NCI-H526 (cell line): ENCODE measurements around the gene IDH2.
"Not testable (repeated sequence)": the region's sequence is repeated elsewhere in the genome, so short reads cannot be mapped to it uniquely, and the experiment has no call there.

Experiments
- DNase-seq, 2 experiments: peaks; one replicate each; lab custom pipeline; 2025; lab: John Stamatoyannopoulos, UW

Gene IDH2

DNA sequence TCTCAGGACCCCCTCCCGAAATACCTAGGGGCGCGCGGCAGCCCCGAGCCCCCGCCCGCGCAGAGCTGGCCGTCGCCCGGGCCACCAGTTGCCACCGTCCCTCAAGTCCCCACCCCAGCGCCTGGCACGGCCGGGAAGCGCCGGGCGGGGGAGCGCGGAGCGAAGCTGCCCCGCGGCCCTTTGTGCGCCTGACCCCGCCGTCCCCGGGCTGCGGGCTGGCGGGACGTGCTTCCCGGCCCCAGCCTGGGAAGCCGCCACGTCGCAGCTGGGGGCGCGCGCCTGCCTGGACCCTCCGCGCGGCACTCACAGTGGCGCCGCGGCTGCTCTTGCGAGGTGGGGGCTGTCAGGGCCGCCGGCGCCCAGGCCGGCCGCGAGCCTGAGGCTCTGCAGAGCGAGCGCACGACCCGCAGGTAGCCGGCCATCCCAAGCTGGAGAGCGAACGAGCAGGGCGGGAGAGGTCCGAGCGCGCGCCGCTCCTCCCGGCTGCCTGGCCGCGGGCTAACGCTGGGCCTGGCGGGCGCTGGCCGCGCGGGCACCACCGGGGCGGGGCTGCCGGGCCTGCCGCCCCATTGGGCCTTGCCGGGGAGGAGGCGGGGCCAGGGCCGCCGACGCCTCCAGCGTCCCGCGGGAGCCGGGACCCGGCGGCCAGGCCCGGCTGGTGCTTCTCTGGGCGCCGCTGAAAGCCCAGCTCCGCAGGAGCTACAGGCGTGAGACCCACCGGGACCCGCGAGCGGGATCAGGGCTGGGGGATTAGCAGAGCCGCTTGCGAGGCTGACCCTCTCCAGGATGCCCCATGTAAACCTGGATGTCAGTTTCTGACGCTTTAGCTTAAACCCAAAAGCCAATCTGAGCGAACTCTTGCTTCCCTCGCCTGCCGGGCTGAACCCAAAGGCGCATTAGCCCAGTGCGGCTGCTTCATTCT lies at the start of gene IDH2:
Gene IDH2, minus strand, starts transcription at position 500 of the 922 bp plus-strand sequence. Its CDS starts 78 bp downstream, at position 422.
- peak; percentile 64 to 94 for DNase-seq

- not testable (repeated sequence) for DNase-seq
Measured at GRCh38 chr15:90150551-90150950, 48.3 kb upstream of the IDH2 start.

DNA sequence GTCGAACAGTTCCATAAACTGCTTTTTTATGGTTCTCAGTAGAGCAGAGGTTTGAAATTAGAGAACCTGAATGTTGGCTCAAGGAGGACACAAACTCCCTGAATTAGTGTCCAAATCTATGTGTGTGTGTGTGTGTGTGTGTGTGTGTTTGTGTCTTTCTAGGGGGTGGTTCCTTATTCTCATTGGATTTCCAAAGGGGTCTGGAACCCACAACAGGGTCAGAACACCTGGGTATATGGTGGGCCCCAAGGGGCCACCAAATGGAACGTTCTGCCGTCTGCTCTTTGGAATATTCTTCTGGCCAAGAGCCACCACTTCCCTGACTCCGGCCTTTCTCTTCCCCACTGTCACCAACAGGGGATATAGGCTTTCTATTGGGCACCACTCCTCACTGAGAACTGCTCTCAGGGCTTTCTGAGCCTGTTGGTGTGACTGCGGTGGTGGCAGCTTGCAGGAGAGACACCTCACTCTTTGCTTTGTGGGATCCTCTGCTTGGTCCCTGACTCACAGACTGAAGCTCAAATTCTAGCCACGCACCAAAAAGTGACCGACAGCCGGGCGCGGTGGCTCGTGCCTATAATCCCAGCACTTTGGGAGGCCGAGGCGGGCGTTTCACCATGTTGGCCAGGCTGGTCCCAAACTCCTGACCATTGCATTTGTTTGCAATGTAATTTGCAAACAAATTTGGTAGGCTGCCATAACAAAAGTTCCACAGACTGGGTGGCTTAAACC lies 47.5 kb upstream of the IDH2 start:
- no peak for DNase-seq

- DNase-seq, result not testable (repeated sequence)
Measured at GRCh38 chr15:90146198-90146761, 44.0 kb upstream of the IDH2 start.

GRCh38 chr15:90145761-90146160 lies 43.5 kb upstream of the IDH2 start:
- DNase-seq, result no peak

- DNase-seq, result no peak
Measured at GRCh38 chr15:90145259-90145658, 43.0 kb upstream of the IDH2 start.

DNA sequence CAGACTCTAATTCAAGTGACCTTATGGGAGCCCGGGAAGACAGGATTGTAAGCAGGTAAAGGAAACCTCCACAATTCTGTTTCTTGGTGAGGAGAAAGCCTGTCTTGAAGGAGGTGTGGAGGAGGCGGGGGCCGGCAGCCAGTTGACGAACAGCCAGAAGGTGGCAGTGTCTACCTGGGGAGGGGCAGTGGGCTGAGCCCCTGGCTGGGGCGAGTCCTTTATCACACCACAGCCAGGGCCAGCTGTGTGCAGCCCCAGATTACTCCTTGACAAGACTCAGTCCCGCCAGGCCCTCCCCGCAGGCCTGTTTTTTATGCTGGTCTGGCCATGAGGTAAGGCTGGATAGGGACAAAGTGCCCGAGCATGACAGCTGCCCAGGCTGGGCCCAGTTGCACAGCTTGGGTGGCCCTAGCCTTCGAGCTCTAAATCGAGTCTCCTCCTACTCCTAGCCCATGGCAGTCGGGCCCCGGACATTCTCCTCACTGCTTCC lies 40.9 kb upstream of the IDH2 start:
- DNase-seq, result peak; percentile 31 to 82

DNA sequence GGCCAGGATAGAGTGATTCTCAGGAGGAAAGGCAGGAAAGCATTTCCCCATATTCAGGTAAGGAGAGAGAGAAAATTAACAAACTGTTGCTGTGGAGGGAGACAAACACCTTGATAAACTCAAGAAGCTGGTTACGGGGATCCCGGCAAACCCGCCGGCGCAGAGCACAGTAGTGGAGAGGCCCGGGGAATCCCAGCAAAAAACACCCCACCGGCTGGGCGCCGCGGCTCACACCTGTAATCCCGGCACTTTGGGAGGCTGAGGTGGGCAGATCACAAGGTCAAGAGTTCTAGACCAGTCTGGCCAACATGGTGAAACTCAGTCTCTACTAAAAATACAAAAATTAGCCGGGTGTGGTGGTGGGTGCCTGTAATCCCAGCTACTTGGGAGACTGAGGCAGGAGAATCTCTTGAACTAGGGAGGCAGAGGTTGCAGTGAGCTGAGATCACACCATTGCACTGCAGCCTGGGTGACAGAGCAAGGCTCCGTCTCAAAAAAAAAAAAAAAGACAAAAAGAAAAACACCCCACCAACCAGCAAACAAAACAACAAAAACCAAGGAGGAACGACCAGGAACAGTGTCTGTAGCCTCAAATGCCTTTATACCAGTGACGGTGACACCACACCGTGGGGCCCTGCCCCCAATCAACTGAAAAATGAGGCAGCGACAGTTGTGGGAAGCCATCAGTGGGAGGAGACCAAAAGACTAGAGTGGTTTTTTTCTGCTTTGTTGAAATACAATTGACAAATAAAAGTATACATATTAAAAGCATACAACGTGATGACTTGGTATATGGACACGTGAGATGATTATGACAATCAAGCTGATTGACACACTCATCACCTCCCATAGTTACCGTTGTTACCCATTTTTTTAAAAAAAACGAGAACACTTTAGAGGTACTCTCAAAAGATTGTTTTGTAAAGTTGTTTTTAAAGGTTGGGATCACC lies 40.2 kb upstream of the IDH2 start:
- DNase-seq, result no peak

- no peak for DNase-seq
Measured at GRCh38 chr15:90141646-90142045, 39.4 kb upstream of the IDH2 start.

GRCh38 chr15:90139549-90139948 lies 37.3 kb upstream of the IDH2 start:
- not testable (repeated sequence) for DNase-seq

GRCh38 chr15:90138071-90138833 lies 36.0 kb upstream of the IDH2 start:
- no peak for DNase-seq

DNA sequence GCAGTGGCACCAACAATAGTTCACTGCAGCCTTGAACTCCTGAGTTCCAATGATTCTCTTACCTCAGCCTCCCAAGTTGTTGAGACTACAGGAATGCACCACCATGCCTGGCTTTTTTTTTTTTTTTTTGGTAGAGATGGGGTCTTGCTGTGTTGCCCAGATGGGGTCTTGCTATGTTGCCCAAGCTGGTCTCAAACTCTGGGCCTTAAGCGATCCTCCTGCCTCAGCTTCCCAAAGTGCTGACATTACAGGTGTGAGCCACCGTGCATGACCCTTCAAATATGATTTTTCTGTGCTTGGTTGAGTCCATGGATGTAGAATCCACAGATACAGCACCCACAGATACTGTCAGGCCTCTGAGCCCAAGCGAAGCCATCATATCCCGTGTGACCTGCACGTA lies 30.2 kb upstream of the IDH2 start:
- DNase-seq, result no peak

- DNase-seq, result no peak
Measured at GRCh38 chr15:90131848-90132247, 29.6 kb upstream of the IDH2 start.

GRCh38 chr15:90130291-90130690 lies 28.0 kb upstream of the IDH2 start:
- no peak for DNase-seq

- DNase-seq, result no peak
Measured at GRCh38 chr15:90126596-90127435, 24.5 kb upstream of the IDH2 start.

DNA sequence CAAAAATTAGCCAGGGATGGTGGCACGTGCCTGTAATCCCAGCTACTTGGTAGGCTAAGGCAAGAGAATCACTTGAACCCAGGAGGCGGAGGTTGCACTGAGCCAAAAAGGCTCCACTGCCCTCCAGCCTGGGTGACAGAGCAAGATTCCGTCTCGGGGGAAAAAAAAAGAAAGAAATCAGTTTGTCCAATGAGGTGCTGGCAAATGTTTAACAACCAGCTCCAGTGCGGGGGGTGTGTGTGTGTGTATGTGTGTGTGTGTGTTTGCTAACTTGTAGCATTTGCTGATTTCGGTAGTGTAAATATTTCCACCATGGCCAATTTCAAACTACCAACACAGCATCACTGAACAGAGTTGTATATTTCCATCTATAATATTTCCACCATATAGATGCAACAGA lies 23.8 kb upstream of the IDH2 start:
- DNase-seq, result no peak

DNA sequence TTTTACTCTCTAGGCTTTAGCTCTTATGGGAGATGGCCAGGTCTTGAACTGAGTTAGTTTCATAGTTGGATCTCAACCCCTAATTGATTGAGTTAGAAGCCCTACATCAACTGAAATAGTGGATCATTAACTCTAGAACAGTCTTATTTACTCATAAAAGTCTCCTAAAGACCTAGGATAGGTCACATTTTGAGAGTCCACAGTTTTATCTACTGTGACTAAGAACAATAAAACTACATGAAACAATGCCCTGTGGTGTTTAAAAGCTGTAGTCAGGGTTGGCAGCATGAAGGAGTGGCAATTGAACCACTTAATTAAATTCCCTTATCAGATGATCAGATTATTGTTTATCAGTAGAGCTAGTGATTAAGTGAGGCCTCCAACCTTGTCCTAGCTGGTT lies 22.2 kb upstream of the IDH2 start:
- DNase-seq, result no peak

GRCh38 chr15:90121086-90121485 lies 18.8 kb upstream of the IDH2 start:
- no peak for DNase-seq

- no peak for DNase-seq
Measured at GRCh38 chr15:90119367-90119766, 17.1 kb upstream of the IDH2 start.

DNA sequence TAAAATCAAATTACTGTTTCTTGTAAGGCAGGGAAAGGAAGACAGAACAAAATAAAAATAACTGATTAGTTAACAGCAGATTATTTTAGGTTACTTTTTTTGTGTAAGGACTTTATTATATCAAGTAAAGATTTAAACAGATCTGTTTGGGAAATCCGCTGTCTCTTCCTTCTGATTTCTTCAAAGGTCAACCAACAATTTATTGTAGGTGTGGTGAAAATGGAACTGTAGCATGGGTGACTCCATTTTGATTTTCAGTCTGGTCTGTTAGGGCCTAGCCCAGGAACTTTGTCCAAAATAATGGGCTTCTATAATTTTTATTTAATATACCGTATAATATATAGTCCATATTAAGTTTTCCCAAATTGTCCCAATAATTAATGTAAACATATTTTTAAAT lies 13.5 kb upstream of the IDH2 start:
- DNase-seq, result no peak
